H1 (cell line): Measurements from ENCODE around the gene PNPLA1.

Experiments
- BACH1 ChIP-seq: IDR thresholded peaks from 2 replicates; pipeline ENCODE4 v1.6.1; 2012; ENCODE audit warnings: low read length, improper control_type of control experiment
- CEBPB ChIP-seq: IDR thresholded peaks from 2 replicates; pipeline ENCODE4 v1.6.1; 2012; ENCODE audit warnings: low read depth, low read length
- CTCF ChIP-seq, 3 experiments: IDR thresholded peaks; 1 replicate in 2 of 3; 2 replicates in 1 of 3; pipeline versions ENCODE4 v1.5.1 to v1.6.1; 2011; ENCODE audit warnings: low read length in 3 of 3, mild to moderate bottlenecking in 3 of 3, inconsistent platforms in 2 of 3, low read depth in 1 of 3, moderate library complexity in 1 of 3; ENCODE audit not compliant: insufficient read depth in 1 of 3; ENCODE audit errors: control extremely low read depth in 1 of 3
- EP300 ChIP-seq, 2 experiments: IDR thresholded peaks; 1 replicate in 1 of 2; 2 replicates in 1 of 2; pipeline ENCODE4 v1.6.1; 2011 to 2012; ENCODE audit warnings: low read depth in 2 of 2, low read length in 2 of 2, mild to moderate bottlenecking in 2 of 2, borderline replicate concordance in 1 of 2, inconsistent platforms in 1 of 2, moderate library complexity in 1 of 2
- JUN ChIP-seq: IDR thresholded peaks from 2 replicates; pipeline ENCODE4 v1.6.1; 2011; ENCODE audit warnings: low read depth, mild to moderate bottlenecking, improper control_type of control experiment, low read length
- POLR2A ChIP-seq, 2 experiments: IDR thresholded peaks; 1 replicate in 1 of 2; 2 replicates in 1 of 2; pipeline ENCODE4 v1.6.1; 2011; ENCODE audit warnings: low read depth in 2 of 2, low read length in 2 of 2, mild to moderate bottlenecking in 2 of 2; ENCODE audit errors: control extremely low read depth in 1 of 2
- POLR2AphosphoS5 ChIP-seq: IDR thresholded peaks from 2 replicates; pipeline ENCODE4 v1.6.1; 2011; ENCODE audit warnings: low read depth, low read length
- POU5F1 ChIP-seq: IDR thresholded peaks from 2 replicates; pipeline ENCODE4 v1.6.1; 2011; ENCODE audit warnings: low read depth, mild to moderate bottlenecking, low read length, moderate library complexity
- SP1 ChIP-seq: IDR thresholded peaks from 2 replicates; pipeline ENCODE4 v1.6.1; 2011; ENCODE audit warnings: low read depth, low read length
- YY1 ChIP-seq: IDR thresholded peaks from 2 replicates; pipeline ENCODE4 v1.6.1; 2011; ENCODE audit warnings: low read depth, mild to moderate bottlenecking, low read length

GRCh38 chr6:36290668-36291620 is 21.1 kb downstream of the PNPLA1 start:
- TF ChIP-seq YY1, result no peak
- 0 out of 4 replicates have a peak, but pooled peaks of 1 of the 3 experiments have one; percentile 5 for TF ChIP-seq CTCF (IDR thresholded peaks at IDR 0.05; ENCODE audit: control extremely low read depth in 1 of 3, insufficient read depth in 1 of 3, low read depth in 1 of 3, low read length in 3 of 3)
- TF ChIP-seq POLR2AphosphoS5, result no peak
- no peak for TF ChIP-seq SP1
- no peak for TF ChIP-seq BACH1
- TF ChIP-seq CEBPB, result no peak
- TF ChIP-seq POU5F1, result no peak
- no peak for TF ChIP-seq JUN
- TF ChIP-seq POLR2A (IDR thresholded peaks at IDR 0.05; ENCODE audit: control extremely low read depth in 1 of 2, low read depth in 2 of 2, low read length in 2 of 2), result no peak
- no peak for TF ChIP-seq EP300 (IDR thresholded peaks at IDR 0.05; ENCODE audit: borderline replicate concordance in 1 of 2, low read depth in 2 of 2, low read length in 2 of 2)
